HG03565 (cell line): ENCODE results near the gene FGD5.
"Not testable (repeated sequence)": the region's sequence is repeated elsewhere in the genome, so short reads cannot be mapped to it uniquely, and the experiment has no call there.

ENCODE experiments used
- ATAC-seq: cut with Tn5 transposase; IDR thresholded peaks from one replicate; pipeline ENCODE4 v1.9.1; 2021; ENCODE audit warnings: mild to moderate bottlenecking, moderate library complexity; ENCODE audit not compliant: unreplicated experiment

FGD5 gene

DNA sequence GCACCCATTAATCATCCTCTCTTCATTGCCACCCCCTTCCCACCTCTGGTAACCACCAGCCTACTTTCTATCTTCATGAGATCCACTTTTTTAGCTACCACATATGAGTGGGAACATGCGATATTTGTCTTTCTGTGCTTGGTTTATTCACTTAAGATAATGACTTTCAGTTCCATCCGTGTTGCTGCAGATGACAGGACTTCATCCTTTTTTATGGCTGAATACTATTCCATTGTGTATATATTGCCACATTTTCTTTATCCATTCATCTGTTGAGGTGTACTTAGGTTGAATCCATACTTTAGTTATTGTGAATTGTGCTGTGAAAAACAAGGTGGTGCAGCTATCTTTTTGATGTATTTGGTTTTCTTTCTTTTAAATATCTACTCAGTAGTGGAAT lies 75.3 kb downstream of the FGD5 start:
- no peak for ATAC-seq

DNA sequence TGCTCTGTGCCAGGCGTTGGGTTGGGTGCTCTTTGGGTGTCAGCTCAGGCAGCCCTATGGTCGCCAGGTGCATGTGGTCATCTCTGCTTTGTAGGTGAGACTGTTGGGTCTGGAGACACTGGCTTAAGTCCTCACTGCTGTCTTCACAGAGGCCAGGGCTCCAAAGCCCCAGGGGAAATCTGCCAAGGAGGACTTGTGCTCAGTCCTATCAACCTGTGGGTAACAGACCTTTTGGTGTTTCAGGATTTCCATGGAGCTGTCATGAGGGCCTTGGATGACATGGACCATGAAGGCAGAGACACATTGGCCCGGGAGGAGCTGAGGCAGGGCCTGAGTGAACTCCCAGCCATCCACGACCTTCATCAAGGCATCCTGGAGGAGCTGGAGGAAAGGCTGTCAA lies 78.5 kb downstream of the FGD5 start:
- ATAC-seq: no peak

DNA sequence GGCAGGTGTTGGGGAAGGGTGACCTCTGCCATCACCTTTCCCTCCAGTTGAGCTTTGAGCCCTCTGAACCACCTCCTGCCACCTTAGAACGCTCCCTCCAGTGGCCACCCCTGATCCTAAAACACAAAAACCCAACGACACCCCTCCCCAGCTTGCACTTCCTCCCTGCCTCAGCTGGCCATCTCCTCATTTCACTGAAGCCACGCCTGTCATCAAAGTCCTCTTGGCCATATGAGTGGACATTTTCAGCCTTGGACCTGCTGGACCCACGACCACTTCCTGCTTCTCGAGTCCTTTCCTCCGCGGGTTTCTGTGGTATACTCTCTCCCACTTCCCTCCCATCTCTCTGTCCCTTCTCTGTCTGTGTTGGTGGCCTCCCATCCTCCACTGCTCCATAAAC lies 80.2 kb downstream of the FGD5 start:
- ATAC-seq: no peak

DNA sequence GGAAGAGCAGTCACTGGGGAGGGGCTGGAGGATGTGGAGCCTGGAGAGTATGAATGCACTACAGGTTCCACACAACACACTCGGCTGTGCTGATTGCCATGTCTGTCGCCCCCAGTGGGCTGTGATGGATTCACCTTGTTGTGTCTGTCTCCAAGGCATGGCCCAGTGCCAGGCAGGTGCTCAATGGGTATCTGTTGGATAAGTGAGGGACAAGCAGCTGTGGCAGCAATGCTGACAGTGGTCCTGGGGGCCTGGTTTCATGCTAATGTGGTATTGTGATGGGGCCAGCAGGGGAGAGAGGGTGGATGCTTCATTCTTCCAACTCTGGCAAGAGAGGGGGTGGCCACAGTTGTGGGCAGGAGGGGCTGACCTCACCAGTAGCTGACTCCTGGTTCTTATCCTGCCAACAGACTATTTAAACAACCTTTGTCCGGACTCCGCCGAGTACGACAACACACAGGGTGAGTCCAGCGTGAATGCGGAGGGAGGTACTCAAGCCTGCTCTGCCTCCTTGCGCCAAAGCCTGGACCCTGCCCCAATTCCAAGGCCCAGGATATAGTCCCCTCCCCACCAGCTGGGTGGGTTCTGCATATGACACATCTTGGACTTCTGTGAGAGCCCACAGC lies 81.3 kb downstream of the FGD5 start:
- no peak for ATAC-seq

DNA sequence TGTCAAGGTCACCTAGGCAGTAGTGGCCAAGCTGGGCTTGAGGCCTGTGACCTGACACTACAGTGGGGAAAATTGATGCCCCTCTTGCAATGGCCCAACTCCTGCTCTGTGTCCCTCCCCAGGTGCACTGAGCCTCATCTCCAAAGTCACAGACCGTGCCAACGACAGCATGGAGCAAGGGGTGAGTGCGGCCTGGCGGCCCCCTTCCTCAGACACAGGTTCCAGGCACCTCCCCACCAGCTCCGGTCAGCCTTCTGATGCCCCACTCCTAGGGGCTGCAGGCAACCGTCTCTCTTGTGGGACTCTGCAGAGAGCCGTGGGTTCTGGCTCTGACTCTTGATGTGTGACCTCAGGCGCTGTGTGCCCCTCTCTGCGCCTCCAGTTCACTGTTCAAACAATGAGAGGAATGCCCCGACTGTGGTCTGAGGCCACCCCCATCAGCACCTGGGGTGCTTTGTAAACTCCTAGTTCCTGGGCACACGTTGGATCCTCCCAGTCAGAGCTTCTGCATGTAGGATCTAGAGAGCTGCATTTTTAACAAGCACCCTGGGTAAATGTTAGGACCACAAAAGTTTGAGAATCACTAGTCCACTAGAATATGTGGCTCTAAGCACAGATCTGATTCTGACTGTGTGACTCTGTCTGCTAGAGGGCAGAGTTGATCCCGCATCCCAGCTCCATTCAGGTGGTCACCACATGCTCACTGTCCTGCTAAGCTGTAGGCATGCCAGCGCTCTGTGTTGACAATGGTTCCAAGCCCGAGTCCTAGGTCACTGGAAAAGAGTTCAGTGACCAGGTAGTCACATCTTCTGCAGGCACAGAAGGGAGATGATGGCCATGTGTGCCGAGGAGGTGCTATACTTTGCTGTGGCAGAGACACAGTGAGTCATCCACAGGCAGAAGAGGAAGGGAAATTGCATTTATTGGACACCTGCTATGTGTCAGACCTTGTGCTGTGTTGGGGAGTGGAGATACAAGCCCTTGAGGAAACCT lies 82.4 kb downstream of the FGD5 start:
- no peak for ATAC-seq

DNA sequence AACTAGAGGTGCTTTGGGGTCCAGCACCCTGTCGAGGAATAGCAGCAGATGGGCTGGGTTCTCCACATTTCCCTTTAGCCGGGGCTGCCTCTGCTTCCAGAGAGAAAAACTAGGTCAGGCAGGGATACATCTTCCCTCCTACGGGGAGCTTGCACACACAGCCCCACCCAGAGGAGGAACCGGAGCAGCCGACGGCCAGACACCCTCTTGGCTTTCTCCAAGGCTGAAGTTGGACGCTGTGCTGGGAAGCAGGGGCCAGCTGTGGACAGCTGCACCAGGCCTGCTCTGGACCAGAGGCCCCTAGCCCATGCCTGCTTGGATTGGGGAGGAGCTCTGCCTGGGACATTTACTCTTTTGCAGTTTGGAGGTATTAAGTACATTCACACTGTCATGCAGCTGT lies 84.0 kb downstream of the FGD5 start:
- no peak for ATAC-seq

DNA sequence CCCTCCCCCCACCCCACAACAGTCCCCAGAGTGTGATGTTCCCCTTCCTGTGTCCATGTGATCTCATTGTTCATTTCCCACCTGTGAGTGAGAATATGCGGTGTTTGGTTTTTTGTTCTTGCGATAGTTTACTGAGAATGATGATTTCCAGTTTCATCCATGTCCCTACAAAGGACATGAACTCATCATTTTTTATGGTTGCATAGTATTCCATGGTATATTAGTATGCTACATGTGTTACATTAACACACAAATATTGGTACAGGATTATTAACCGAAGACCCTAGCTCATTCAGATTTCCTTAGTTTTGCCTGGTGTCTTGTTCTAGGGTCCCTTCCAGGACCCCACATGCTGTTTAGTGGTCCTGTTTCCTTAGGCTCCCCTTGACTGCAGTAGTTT lies 84.7 kb downstream of the FGD5 start:
- not testable (repeated sequence) for ATAC-seq

DNA sequence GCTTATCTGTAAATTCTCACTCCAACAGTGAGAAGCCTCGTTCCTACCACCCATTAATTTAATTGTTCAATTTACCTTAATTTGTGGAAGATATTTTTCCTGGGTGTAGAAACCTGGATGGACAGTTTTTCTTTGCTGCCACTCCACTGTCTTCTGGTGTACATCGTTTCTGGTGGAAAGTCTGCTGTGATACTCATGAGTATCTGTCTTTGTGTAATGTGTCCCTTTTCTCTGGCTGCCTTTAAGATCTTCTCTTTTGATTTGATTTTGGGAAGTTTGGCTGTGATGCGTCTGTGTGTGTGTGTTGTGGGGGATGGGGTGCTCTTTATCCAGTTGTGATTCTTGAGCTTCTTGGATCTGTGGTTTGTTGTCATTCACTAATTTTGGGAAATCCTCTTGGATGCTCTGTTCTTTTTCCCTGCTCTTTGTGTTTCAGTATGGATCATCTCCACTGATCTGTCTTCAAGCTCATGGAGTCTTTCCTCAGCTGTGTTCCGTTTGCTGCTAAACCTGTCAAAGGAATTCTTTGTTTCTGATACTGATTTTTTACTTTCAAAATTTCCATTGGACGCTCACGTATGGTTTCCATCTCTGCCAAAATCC lies 86.4 kb downstream of the FGD5 start:
- no peak for ATAC-seq

DNA sequence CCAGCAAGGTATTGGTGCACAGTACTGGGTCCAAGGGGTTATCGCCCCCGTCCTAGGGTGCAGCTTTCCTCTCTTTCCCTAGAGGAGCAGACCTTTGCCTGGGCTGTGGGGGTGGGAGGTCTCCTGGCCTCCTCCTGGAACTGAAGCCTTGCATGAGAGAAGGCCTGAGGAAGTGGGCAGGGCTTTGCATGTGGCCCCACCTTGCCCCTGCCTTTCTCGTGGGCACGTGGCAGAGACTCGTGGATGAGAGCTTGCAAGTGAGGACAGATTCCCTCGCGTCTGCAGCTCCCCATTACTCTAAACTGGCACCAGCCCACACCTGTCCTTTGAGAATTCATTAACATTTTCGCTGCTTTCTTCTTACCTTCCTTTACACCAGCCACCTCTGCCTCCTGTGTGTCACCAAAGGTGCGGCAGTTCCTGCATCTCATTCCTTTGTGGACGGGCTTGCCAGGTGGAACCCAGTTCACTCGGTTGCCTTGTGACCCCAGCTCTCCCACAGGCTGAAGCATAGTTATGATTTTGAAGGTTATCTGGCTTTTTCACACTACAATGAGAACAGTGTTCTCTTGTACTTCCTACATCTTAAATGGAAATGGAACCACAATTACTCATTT lies 87.7 kb downstream of the FGD5 start:
- ATAC-seq: no peak

DNA sequence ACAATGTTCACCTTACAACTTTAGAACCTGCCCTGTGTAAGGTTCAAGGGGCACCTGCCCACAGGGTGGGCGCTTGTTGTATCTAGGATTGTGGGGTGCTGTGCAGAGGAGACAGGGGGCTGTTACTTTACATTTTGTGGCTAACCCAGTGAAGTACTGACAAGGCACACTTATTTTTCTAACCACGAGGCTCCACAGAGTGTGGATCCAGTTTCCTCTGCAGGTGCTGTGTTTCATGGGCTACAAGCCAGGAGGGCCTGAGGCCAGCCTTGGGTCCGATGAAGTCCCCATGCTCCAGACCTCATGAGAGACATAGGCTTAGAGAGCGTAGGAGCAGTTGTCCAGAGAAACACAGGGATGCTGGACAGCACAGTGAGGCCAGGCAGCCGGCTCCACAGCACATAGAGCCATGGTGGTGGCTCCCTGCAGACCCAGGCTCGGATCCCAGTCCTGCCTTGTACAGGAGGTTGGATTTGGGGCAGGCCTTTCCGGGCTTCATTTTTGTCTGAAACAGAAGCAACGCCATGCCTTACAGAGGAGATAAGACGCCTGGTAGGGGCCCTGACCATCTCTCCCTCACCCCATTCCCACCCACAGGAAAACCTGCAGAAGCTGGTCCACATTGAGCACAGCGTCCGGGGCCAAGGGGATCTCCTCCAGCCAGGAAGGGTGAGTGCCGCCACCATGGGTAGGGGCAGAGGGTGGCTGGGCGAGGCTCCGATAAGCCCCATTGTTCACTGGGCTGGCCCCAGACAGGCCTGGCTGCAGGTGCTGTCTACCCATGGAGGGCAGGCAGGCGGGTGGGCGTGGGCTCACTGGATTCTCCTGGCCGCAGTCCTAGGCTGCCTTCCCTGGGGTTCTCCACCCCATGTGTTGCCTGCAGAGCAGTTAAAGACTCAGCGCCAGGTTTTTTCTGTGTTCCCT lies 88.5 kb downstream of the FGD5 start:
- no peak for ATAC-seq

DNA sequence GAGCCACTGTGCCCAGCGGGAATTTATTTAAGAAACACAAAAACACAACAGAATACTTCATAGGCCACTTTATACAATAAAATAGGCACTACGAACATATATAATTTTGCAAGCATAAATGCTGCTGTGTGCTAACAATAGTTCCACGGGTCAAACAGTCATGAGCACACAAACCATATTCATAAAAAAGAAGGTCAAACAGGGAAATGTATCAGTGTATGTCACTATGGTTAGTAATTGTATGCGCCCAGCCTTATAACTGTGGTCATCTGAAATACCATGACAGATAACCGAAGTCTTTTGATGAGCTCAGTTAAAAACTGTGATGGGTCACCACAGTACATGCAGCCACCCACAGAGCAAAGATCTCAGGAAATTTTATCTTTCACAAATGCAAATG lies 90.5 kb downstream of the FGD5 start:
- ATAC-seq: no peak

DNA sequence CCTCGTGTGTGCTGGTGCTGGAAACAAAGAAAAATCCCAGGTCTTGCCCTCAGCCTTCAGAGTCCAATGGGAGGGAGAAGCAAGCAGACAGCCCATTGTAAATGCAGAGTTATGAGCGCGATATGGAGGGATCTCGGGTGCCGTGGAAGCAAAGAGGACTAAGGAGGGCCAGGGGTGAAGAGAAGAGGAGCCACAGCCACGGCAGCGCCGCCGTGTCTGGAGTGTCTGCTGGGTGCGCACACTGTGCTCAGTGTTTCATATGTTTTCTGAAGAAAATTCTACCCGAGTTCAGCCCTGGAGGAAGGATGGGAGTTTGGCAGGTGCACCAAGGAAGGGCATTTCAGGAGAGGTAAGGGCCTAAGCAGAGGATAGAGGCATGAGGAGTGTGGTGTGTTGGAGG lies 92.9 kb downstream of the FGD5 start:
- no peak for ATAC-seq

DNA sequence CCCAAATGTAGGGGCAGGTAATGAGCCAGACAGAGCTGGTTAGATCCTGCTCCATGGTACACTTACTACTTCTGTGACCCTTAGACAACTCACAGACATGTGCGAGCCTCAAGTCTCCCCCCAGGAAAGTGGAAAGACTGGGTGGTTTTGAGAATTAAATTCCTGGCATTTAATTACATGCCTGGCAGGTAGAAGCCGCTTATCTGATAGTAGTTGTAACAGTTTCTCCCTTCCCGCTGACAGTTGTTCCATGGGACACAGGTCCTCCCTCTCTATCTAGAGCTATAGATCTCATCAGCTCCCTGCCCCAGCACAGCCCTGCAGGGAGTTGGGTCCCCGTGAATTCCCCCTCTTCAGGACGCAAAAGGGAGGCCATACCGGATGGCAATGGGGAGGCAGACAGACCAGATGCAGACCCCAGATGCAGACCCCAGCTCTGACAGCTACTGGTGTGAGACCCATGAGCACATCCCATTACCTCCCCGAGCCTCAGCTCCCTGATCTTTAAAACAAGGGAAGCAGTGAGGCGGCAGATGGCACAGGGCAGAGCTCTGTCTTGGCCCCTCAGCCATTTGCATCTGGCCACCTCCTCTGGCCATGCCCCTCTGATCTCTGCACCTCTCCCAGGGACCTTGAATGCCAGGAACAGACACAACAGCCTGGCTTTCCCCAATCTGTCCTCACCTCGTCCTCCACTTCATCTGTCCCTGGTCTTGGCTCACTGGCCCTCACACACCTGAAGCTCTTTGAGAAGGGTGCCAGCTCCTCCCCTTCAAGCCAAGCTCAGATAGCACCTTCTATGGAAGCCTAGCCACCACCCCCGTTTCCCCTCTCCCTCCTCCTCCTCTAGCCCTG lies 94.5 kb downstream of the FGD5 start:
- no peak for ATAC-seq

DNA sequence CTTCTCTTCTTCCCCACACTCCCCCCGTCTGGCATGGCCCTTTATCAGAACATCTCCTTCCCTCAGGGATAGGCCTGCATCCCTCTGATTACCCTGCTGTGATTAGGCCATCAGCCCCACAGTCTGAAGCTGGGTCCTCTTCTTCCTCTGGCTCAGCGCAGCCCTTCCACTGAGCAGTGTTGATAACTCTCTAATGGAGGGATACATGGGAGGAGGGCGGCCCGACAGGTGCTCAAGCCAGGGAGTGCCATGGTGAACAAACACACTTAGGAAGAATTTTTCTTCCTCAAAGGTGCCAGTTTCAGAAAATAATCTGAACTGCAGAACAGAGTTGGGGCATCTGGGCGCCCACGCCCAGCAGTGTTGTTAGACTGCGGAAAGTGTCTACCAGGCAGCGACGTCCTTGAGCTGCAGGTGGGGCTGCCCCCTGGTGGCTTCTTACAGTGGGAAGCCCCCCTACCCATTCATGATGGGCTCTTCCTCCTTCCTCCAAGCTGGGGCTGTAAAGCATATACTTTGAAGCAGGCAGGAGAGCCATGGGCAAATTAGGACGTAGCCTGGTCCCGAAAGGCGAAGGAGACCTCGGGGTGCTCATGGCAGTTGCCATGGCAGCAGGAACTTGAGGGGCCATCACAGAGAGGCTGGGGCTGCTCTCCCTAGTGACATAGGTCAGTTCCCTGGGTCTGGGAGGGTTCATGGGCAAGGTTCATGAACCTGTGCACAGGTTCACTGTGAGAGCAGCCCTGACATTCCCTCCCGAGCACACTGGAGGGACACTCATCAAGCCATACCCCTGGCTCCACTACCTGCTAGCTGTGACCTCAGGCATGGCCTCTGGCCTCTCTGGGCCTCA lies 95.4 kb downstream of the FGD5 start:
- ATAC-seq: no peak

DNA sequence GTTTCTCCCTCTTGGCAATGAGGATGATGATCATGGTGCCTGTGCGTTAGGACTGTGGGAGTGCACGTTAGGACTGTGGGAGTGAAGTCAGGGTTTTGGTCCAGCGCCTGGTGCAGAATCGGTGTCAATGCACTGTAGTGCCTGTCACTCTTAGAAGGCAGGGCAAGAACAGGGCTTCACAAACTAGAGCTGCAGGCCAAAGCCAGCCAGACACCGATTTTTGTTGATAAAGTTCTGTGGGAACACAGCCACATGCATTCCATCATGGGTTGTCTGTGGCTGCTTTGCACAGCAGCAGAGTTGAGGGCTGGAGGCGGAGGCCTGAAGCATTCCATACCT lies 96.0 kb downstream of the FGD5 start:
- no peak for ATAC-seq

DNA sequence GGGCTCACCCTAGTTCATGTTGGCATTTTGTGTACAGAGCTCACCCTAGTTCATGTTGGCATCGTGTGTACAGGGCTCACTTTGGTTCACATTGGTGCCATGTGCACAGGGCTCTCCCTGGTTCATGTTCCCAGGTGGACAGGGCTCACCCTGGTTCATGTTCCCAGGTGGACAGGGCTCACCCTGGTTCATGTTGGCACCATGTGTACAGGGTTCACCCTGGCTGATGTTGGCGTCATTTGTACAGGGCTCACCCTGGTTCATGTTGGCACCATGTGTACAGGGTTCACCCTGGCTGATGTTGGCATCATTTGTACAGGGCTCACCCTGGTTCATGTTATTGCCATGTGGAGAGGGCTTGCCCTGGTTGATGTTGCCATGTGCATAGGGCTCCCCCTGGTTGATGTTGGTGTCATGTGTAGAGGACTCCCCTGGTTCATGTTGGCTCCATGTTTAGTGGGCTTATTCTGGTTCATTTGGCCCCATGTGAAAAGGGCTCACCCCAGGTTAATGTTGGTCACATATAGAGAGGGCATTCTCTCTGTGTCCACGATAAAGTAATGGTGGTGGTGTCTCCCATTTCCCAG lies 97.0 kb downstream of the FGD5 start:
- no peak for ATAC-seq

DNA sequence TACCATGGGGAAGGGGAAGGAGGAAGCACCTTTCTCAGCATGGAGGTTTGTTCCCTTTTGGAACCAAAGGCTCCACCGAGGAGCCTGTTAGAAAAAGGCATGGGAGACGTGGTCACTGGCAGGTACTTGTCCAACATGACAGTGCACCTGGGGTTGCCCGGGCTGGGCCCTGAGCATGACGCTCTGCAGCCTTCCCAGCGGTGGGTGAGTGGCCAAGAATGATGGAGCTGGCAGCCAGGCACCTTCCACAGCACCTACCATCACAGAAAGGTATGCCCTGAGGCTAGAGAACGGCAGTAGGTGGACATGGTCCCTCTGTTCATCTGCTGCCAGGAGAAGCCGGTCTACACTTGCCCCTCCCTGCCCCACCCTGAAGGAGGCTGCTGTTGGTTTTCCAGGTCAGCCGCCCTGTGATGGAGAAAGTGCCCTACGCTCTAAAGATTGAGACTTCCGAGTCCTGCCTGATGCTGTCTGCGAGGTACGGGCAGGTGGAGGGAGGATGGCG lies 99.6 kb downstream of the FGD5 start:
- no peak for ATAC-seq

DNA sequence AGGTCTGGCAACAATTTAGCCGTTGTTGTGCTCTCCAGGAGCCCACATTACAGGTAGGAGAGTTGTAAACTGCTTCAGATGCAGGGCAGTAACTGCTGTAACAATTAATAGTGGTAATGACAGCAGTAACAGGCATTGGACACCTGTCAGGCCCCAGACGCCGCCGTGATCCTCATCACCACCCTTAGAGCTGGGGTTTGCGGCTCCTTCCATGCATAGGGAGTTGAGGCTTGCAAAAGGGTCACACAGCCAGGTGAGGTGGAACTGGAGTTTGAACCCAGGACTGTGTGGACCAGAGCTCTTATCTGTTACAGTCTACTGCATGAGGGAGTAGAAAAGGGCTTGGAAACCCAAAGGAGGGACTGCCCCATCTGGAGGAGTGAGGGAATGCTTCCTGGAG lies 101.8 kb downstream of the FGD5 start:
- ATAC-seq: no peak
